A549 treated with CpdA at 1 μM for 4 hours (cell line): Measurements from ENCODE around the gene C9orf85. TPM values are rescaled to one million over a fixed set of nuclear protein-coding genes. Genes with fewer than 3 reads are reported as not detected.

Source experiments
- total RNA-seq: library from RNA; stranded (reverse); fragments of 200-300 nt; extraction: Qiagen RNA extraction; gene quantifications from 5 replicates; pipeline ENCODE4 v1.2.3, GENCODE V29; 2022; ENCODE audit warnings: low read depth

The C9orf85 gene
- 13.5 to 18.7 TPM (median 13.8 TPM) in 5 replicates for total RNA-seq

GRCh38 chr9:71911061-71911907 is at the start of gene C9orf85, which contains the start of gene ABHD17B:
TSS of gene C9orf85 (plus strand) at chr9:71911639. CDS start at chr9:71911735, 96 bp downstream.
TSS of gene ABHD17B (minus strand) at chr9:71911193. CDS start at chr9:71875080, 36,113 bp downstream.

Other genes starting within 250 kb of the C9orf85 start
- 61.4 to 111 TPM (median 65.4 TPM) in 5 replicates for gene CEMIP2, start 143.1 kb upstream of the C9orf85 start, total RNA-seq
- gene ABHD17B, start 446 bp upstream of the C9orf85 start, total RNA-seq: 14.6 to 17.0 TPM (median 16.4 TPM) in 5 replicates
- gene C9orf57, start 149.0 kb downstream of the C9orf85 start, total RNA-seq: not detected in 5 replicates
- gene GDA, start 237.8 kb downstream of the C9orf85 start, total RNA-seq: 1.1 to 1.7 TPM (median 1.2 TPM) in 5 replicates